HS-27A (cell line): Measurements from ENCODE around the gene ATP9A.
"Not testable (repeated sequence)": the region's sequence is repeated elsewhere in the genome, so short reads cannot be mapped to it uniquely, and the experiment has no call there.

Source experiments
- DNase-seq: peaks from one replicate; pipeline ENCODE4 v3.0.0-alpha.2; 2012; ENCODE audit warnings: low read depth, missing footprints

The ATP9A gene

GRCh38 chr20:51573576-51574243 is 194.5 kb downstream of the ATP9A start:
- DNase-seq: no peak

GRCh38 chr20:51571460-51571794 is 196.8 kb downstream of the ATP9A start:
- no peak for DNase-seq

- DNase-seq: no peak
Observed at GRCh38 chr20:51570739-51571459, 197.3 kb downstream of the ATP9A start.

- DNase-seq: no peak
Observed at GRCh38 chr20:51569815-51570738, 198.1 kb downstream of the ATP9A start.

GRCh38 chr20:51568533-51568932 is 199.7 kb downstream of the ATP9A start:
- not testable (repeated sequence) for DNase-seq

- DNase-seq: no peak
Observed at GRCh38 chr20:51567622-51568021, 200.6 kb downstream of the ATP9A start.

GRCh38 chr20:51566594-51566993 is 201.6 kb downstream of the ATP9A start:
- no peak for DNase-seq

GRCh38 chr20:51565298-51566144 is 202.7 kb downstream of the ATP9A start:
- no peak for DNase-seq

- peak; percentile 51 for DNase-seq
Observed at GRCh38 chr20:51563486-51564332, 204.5 kb downstream of the ATP9A start.

- DNase-seq: no peak
Observed at GRCh38 chr20:51563174-51563485, 205.1 kb downstream of the ATP9A start.

- DNase-seq: peak; percentile 77
Observed at GRCh38 chr20:51562332-51563173, 205.6 kb downstream of the ATP9A start.

- DNase-seq: no peak
Observed at GRCh38 chr20:51562027-51562331, 206.2 kb downstream of the ATP9A start.

- DNase-seq: no peak
Observed at GRCh38 chr20:51560550-51561307, 207.5 kb downstream of the ATP9A start.

GRCh38 chr20:51560042-51560441 is 208.1 kb downstream of the ATP9A start:
- DNase-seq: no peak

- no peak for DNase-seq
Observed at GRCh38 chr20:51554538-51555165, 213.5 kb downstream of the ATP9A start.

GRCh38 chr20:51553897-51554486 is 214.2 kb downstream of the ATP9A start:
- DNase-seq: no peak

GRCh38 chr20:51551186-51551585 is 217.0 kb downstream of the ATP9A start:
- DNase-seq: no peak

GRCh38 chr20:51549474-51549873 is 218.7 kb downstream of the ATP9A start:
- DNase-seq: no peak

- no peak for DNase-seq
Observed at GRCh38 chr20:51547951-51548350, 220.2 kb downstream of the ATP9A start.
